SK-N-SH treated with all-trans-retinoic acid at 6 μM for 48 hours (cell line): ENCODE data around the gene POLR2M.

Experiments used
- OSR1 ChIP-seq: fragments of 250-450 bp; sonication (Bioruptor Pico); IDR thresholded peaks from 2 replicates; pipeline ENCODE4 v1.8.0; 2022; ENCODE audit warnings: moderate library complexity, mild to moderate bottlenecking, inconsistent platforms
- PPARA ChIP-seq: fragments of 250-450 bp; sonication (Bioruptor Pico); IDR thresholded peaks from 2 replicates; pipeline ENCODE4 v1.5.0; 2020; ENCODE audit warnings: mild to moderate bottlenecking, borderline replicate concordance
- ZFP3 ChIP-seq: fragments of 250-450 bp; sonication (Bioruptor Pico); IDR thresholded peaks from 2 replicates; pipeline ENCODE4 v1.5.0; 2020; ENCODE audit warnings: mild to moderate bottlenecking, moderate library complexity
- ZFP30 ChIP-seq: fragments of 450-650 bp; formaldehyde crosslinking; IDR thresholded peaks from 2 replicates; pipeline ENCODE4 v1.5.0; 2022; ENCODE audit warnings: mild to moderate bottlenecking, moderate library complexity

DNA sequence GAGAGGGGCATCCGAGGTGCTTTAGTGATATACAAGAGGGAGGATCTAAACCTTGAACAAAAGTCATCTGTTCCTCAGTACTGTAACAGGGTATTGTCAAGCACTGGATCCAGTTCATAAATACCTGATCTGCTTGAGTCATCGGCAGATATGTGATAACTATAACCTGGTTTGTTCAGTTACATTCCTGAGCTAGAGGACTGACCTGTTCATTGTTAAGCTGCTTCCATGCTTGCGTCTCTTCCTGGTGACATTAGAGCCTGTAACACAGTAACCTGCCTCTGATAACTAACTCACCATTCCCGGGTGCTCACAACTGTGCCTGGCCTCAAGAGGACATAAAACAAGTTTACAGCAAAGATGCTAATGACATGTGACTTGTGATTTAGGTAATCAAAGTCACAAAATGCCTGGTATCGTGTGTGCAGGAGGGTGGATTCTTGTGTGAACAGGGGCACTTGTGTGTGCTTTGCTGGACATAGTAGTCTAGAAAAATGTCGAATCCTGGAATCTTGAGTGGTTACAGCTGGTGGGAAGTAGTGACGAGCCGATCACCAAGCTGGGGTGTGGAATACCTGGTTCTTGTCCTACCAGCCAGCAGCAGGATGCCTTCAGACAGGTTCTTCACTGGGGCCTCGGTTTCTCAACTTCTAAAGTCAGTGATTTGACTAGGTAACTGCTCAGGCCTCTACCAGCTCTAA lies 30.9 kb upstream of the POLR2M start:
- no peak for TF ChIP-seq OSR1
- no peak for TF ChIP-seq PPARA (CRISPR knock-in tag)
- TF ChIP-seq ZFP30 (CRISPR knock-in tag), result no peak
- no peak for TF ChIP-seq ZFP3 (CRISPR knock-in tag)
